Immature natural killer cell (primary cell): ENCODE results near the gene TADA2B. TPM values are rescaled to one million over a fixed set of nuclear protein-coding genes. Genes with fewer than 3 reads are reported as not detected.

ENCODE experiments used
- DNase-seq, 3 donors: peaks; one replicate each; pipeline ENCODE4 v3.0.0; 2022; ENCODE audit warnings: mixed read lengths in 1 of 3
- H3K27ac Mint-ChIP-seq, 6 donors: one replicate each; pipeline ENCODE4 v1.8.0; 2020; ENCODE audit warnings: mixed read lengths in 6 of 6, mild to moderate bottlenecking in 5 of 6, inconsistent platforms in 4 of 6, moderate library complexity in 3 of 6
- H3K27me3 Mint-ChIP-seq, 3 donors: one replicate each; pipeline ENCODE4 v1.8.0; 2020 to 2021; ENCODE audit warnings: low read depth in 3 of 3, mild to moderate bottlenecking in 3 of 3, mixed read lengths in 3 of 3, moderate library complexity in 3 of 3, inconsistent platforms in 1 of 3
- H3K36me3 Mint-ChIP-seq, 3 donors: one replicate each; pipeline ENCODE4 v1.8.0; 2020; ENCODE audit warnings: mixed read lengths in 3 of 3, inconsistent platforms in 2 of 3, mild to moderate bottlenecking in 2 of 3
- H3K4me1 Mint-ChIP-seq, 2 donors: one replicate each; pipeline ENCODE4 v1.8.0; 2020; ENCODE audit warnings: inconsistent platforms in 2 of 2, mild to moderate bottlenecking in 2 of 2, mixed read lengths in 2 of 2, moderate library complexity in 1 of 2
- H3K4me3 Mint-ChIP-seq, 5 donors: one replicate each; pipeline ENCODE4 v1.8.0; 2020; ENCODE audit warnings: mild to moderate bottlenecking in 5 of 5, mixed read lengths in 5 of 5, inconsistent platforms in 3 of 5, moderate library complexity in 3 of 5
- H3K9me3 Mint-ChIP-seq, 6 donors: one replicate each; pipeline ENCODE4 v1.8.0; 2020; ENCODE audit warnings: mild to moderate bottlenecking in 6 of 6, mixed read lengths in 6 of 6, inconsistent platforms in 4 of 6, moderate library complexity in 3 of 6
- polyA plus RNA-seq, 3 donors: library from polyadenylated mRNA; unstranded; fragments of 300-500 nt; fragmentation: Illumina TruSeq; gene quantifications; one replicate each; pipeline ENCODE4 v1.2.3, GENCODE V29; 2021

TADA2B gene
- polyA plus RNA-seq, 3 donors from 2014 or later = 2.1 to 3.9 (median 3.0) TPM

DNA sequence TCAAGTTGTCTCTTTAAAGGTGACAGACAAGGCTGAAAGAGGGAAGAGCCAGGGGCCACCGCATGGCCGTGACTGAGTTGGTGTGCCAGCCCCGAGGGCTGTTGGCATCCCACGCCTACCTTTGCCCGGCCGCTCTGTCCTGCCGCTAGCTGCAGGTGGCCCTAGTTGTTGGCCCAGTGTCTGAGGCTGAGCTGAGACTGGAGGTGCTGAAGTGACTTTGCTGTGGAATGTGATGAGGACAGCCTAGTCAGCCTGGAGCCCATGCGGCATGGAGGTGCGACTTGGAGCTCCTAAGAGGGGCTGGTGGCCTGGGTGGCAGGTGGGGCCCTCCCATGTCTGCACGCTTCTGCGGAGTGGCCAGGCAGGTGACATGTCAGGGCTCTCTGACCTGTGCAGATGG, 6.6 kb downstream of the TADA2B start:
- peaks cover 5 to 8% (median 6%) of the 10 kb centered on the region in 3 donors for H3K27me3 Mint-ChIP-seq
- peaks cover 55 to 62% of the 10 kb centered on the region in 2 donors for H3K4me1 Mint-ChIP-seq
- peaks cover 5 to 10% (median 8%) of the 10 kb centered on the region in 3 donors for H3K36me3 Mint-ChIP-seq
- no peak for DNase-seq
- H3K9me3 Mint-ChIP-seq = no peaks in the 10 kb centered on the region
- H3K4me3 Mint-ChIP-seq = no peak overlapping the region
- no peak overlapping the region for H3K27ac Mint-ChIP-seq

DNA sequence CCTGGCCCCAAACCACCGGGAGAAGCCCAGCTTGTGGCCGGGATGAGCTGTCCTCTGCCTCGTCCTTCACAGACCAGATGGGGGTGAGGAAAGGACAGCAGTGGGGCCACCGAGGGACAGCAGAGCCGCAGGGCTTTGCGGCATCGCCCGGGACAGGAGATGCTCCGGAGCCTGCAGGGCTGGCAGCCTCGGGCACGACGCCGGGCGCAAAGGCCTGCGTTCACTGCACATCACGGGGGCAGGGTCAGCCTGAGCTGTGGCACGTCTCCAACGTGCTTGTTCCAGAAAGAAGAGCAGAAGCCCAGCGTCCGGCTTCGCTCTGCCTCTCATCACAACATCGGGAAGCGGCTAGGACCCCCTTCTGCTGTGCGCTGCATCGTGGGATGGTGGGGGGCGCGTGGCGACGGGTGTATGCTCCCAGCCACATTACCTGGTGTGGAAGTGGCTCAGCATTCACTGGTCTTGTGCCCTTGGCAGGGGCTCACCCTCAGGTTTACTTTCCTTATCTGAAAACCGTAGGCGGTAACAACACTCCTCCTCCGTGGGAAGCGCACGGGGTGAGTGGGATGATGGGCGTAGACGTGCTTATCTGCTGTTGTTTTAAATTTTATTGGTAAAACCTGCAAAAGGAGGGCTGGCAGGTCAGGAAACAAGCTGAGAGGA, 7.4 kb downstream of the TADA2B start:
- DNase-seq = no peak
- Mint-ChIP-seq H3K27me3 (peaks cover 0 to 5% (median 5%) of the 10 kb centered on the region in 3 donors), H3K4me3 (no peak overlapping the region), H3K27ac (no peak overlapping the region), H3K4me1 (peaks cover 46 to 53% of the 10 kb centered on the region in 2 donors), H3K36me3 (peaks cover 5 to 12% (median 8%) of the 10 kb centered on the region in 3 donors), H3K9me3 (no peaks in the 10 kb centered on the region)

DNA sequence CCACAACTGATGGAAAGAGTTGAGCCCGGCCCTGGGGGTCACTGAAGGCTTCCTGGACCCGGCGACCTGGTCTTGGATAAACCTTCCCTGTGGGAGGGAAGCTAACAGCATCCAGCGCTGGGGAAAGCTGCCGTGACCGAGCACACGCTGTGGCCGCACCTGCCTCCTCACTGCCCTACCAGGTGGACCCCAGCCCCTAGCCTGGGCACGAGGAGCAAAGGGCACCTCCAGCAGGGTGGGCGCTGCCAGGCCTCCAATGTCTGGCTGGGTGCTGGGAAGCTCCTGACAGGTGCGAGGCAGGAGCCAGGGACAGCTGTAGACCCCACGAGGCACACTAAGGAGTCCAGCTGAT, 7.9 kb downstream of the TADA2B start:
- Mint-ChIP-seq H3K4me1 (peaks cover 41 to 48% of the 10 kb centered on the region in 2 donors), H3K27me3 (peaks cover 0 to 5% (median 5%) of the 10 kb centered on the region in 3 donors), H3K4me3 (no peak overlapping the region), H3K9me3 (no peaks in the 10 kb centered on the region), H3K36me3 (peaks cover 5 to 16% (median 8%) of the 10 kb centered on the region in 3 donors), H3K27ac (no peak overlapping the region)
- DNase-seq = no peak

DNA sequence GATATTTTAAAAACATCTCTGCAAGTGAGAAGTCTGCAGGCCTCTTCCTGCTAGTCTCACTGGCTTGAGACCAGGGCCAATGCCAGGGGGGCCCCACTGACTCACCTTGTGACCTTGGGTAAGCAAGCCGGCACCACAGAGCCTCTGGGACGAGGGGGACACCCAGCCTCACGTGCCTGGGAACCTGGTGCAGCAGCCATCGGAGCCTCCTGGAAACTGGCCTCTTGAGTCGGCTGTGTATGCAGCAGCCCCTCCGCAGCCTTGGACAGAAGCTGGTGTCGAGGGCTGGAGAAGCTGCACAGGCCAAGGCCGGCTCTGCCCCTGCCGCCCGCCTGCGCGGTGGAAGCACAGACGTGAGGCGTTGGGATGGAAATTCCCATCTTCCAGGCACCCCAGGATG, 8.7 kb downstream of the TADA2B start:
- Mint-ChIP-seq H3K4me1 (peaks cover 33 to 40% of the 10 kb centered on the region in 2 donors), H3K27ac (no peak overlapping the region), H3K9me3 (no peaks in the 10 kb centered on the region), H3K4me3 (no peak overlapping the region), H3K36me3 (peaks cover 5 to 21% (median 11%) of the 10 kb centered on the region in 3 donors), H3K27me3 (peaks cover 0 to 3% (median 3%) of the 10 kb centered on the region in 3 donors)
- DNase-seq = no peak

DNA sequence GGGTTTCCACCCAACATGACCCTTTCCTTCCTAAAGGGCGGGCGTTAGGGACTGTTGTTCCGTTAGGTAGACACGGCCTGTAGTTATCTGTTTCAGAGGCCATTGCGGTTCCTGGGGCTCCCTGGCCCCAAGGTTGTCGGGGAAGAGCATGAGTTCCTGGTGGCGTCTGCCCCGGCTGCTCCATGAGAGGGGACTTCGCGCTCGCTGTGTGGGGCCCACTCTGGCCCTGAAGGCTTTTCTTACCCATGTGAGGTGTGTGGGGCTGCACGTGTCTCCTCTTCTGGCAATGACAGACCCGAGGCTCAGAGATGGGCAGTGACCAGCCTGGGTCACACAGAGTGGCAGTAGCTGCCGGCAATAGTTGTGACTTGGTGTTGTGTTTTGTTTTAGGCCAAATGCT, 9.1 kb downstream of the TADA2B start:
- H3K36me3 Mint-ChIP-seq = peaks cover 5 to 21% (median 11%) of the 10 kb centered on the region in 3 donors
- H3K4me1 Mint-ChIP-seq = peaks cover 29 to 36% of the 10 kb centered on the region in 2 donors
- no peaks in the 10 kb centered on the region for H3K9me3 Mint-ChIP-seq
- DNase-seq = no peak
- H3K27me3 Mint-ChIP-seq = peaks cover 0 to 3% (median 3%) of the 10 kb centered on the region in 3 donors
- H3K4me3 Mint-ChIP-seq = no peak overlapping the region
- H3K27ac Mint-ChIP-seq = peak overlapping the region in 1 of 6 donors; percentile 1

DNA sequence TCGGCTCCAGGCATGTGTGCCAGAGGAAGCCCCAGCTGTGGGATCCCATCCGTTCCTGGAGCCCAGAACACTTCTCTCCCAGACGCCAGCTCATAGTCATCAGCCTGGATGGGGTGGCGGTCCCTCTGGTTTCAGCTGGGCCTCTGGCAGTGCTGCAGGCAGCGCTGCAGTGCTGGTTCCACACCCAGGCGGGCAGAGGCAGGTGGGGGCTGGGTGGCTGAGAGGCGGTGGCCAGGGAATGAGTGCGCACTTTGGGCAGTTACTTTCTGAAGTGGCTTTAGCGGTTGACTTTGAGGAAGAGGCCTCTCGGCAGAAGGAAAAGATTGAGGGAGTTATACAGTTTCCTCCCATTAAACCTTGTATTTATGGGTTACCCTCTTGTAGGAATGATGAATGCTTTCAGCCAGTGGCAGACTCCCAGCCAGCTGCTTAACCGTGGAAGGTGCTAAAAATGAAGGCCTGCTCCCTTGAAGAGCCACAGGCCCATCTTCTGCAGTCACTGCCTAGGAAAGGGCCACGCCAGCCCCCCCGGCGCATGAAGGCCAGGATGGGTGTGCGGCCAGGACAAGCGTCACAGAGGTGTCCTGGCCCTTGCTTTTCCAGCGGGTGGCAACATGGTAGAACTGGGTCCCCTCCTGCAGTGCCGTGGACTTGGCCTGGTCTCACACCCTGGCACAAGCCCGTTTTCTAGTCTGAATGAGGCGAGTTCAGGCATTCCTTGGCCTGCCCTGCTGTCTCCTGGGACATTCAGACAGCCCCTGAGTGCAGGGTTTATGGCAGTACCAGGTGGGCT, 9.9 kb downstream of the TADA2B start:
- no peaks in the 10 kb centered on the region for H3K9me3 Mint-ChIP-seq
- peaks cover 0 to 3% (median 3%) of the 10 kb centered on the region in 3 donors for H3K27me3 Mint-ChIP-seq
- H3K4me3 Mint-ChIP-seq = peak overlapping the region in 1 of 5 donors; percentile 39
- no peak overlapping the region for H3K27ac Mint-ChIP-seq
- DNase-seq = no peak
- peaks cover 24 to 29% of the 10 kb centered on the region in 2 donors for H3K4me1 Mint-ChIP-seq
- peaks cover 5 to 21% (median 11%) of the 10 kb centered on the region in 3 donors for H3K36me3 Mint-ChIP-seq

DNA sequence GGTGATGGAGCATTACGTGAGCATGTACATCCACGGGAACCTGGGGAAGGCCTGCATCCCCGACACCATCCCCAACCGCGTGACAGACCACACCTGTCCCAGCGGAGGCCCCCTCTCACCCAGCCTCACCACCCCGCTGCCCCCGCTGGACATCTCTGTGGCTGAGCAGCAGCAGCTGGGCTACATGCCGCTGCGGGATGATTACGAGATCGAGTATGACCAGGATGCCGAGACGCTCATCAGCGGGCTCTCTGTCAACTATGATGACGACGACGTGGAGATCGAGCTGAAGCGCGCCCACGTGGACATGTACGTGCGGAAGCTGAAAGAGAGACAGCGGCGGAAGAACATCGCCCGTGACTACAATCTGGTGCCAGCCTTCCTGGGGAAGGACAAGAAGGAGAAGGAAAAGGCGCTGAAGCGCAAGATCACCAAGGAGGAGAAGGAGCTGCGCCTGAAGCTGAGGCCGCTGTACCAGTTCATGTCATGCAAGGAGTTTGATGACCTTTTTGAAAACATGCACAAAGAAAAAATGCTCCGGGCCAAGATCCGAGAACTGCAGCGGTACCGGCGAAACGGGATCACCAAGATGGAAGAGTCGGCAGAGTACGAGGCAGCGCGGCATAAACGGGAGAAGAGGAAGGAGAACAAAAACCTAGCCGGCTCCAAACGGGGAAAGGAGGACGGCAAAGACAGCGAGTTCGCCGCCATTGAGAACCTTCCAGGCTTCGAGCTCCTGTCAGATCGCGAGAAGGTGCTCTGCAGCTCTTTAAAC, 11.1 kb downstream of the TADA2B start:
- H3K9me3 Mint-ChIP-seq = no peaks in the 10 kb centered on the region
- H3K4me3 Mint-ChIP-seq = no peak overlapping the region
- peak overlapping the region in 3 of 6 donors; percentile 21 to 39 (median 26) for H3K27ac Mint-ChIP-seq
- peaks cover 23% of the 10 kb centered on the region in 2 donors for H3K4me1 Mint-ChIP-seq
- no peak for DNase-seq
- peaks cover 0 to 3% (median 3%) of the 10 kb centered on the region in 3 donors for H3K27me3 Mint-ChIP-seq
- peaks cover 8 to 25% (median 11%) of the 10 kb centered on the region in 3 donors for H3K36me3 Mint-ChIP-seq

DNA sequence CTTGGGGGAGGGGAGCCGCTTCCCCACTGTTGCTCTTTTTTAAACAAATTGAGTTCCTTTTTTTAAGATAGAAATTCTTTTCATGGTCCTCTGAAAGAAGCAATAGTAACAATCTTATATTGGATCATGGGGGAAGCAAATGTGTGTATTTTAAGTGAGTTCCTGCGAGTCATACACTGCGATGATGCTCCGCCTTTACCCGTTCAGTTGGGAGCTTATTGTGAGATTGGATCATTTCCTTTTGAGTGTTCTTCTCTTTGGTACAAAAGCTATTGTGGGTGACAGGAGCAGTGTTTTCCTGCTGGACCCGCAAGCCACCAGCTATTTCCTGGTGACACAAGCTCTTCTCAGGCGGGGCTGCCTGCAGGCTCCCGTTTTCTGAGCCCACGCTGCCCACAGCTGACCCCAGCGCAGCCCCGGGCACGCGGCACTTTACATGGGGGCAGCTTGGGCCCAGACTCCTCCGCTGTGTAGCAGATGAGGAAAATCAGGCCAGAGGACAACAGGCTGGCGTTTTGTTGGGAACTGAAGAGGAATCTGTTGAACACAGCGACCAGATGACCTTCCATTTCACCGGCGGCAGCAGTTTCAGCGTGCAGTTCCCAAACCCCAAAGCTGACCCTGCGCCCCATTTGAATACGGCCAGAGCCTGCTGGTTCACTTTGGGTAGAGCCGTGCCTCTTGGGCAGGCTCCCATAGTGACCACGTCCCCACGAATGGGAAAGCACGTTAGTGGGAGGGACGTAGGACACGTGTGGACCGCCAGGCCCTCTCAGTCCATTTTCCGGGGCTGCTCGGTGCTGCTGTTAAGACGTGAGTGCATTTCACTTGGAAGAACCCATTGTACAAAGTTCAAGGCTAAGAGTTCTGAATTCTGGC, 12.2 kb downstream of the TADA2B start:
- H3K4me3 Mint-ChIP-seq = no peak overlapping the region
- H3K27me3 Mint-ChIP-seq = peaks cover 0 to 3% (median 3%) of the 10 kb centered on the region in 3 donors
- no peak for DNase-seq
- H3K27ac Mint-ChIP-seq = no peak overlapping the region
- H3K4me1 Mint-ChIP-seq = peaks cover 17 to 23% of the 10 kb centered on the region in 2 donors
- H3K36me3 Mint-ChIP-seq = peaks cover 8 to 27% (median 11%) of the 10 kb centered on the region in 3 donors
- no peaks in the 10 kb centered on the region for H3K9me3 Mint-ChIP-seq

DNA sequence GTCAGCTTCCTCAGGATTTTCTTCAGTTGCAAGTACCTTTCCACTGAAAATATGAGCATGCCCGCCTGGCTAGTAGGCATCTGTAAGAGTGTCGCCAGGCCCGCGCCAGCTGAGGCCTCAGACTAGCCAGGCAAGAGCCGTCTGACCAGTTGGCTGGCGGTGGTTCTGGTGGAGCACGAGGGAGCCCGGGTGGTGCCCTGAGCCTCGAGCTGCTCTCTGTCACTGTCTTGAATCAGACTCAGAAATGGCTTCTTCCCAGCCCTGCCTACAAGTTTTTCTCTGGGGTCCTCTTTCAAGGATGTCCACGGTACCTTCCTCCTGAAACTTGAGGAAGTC, 12.8 kb downstream of the TADA2B start:
- DNase-seq = no peak
- Mint-ChIP-seq H3K27me3 (peaks cover 0 to 3% (median 3%) of the 10 kb centered on the region in 3 donors), H3K4me1 (peaks cover 17 to 23% of the 10 kb centered on the region in 2 donors), H3K36me3 (peaks cover 8 to 33% (median 11%) of the 10 kb centered on the region in 3 donors), H3K9me3 (no peaks in the 10 kb centered on the region), H3K27ac (no peak overlapping the region), H3K4me3 (no peak overlapping the region)

DNA sequence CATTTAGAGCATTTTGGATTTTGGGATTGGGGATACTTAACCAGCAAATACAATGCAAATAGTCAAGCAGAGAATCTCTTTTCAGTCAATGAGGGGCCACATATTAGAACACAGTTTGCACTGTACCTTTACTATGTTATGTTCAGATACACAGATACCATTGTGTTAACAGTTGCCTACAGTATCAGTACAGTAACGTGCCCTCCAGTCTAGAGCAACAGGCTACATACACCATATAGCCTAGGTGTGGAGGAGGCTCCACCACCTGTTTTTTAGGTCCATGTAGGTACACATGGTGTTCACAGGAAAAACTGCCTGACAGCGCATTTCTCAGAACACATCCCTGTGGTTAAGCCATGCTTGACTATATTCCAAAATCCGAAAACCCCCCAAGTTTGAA, 15.6 kb downstream of the TADA2B start:
- H3K27me3 Mint-ChIP-seq = peaks cover 2 to 3% (median 3%) of the 10 kb centered on the region in 3 donors
- no peak for DNase-seq
- H3K27ac Mint-ChIP-seq = peak overlapping the region in 1 of 6 donors; percentile 54
- no peaks in the 10 kb centered on the region for H3K9me3 Mint-ChIP-seq
- peaks cover 3 to 13% of the 10 kb centered on the region in 2 donors for H3K4me1 Mint-ChIP-seq
- peaks cover 8 to 56% (median 16%) of the 10 kb centered on the region in 3 donors for H3K36me3 Mint-ChIP-seq
- H3K4me3 Mint-ChIP-seq = no peak overlapping the region

DNA sequence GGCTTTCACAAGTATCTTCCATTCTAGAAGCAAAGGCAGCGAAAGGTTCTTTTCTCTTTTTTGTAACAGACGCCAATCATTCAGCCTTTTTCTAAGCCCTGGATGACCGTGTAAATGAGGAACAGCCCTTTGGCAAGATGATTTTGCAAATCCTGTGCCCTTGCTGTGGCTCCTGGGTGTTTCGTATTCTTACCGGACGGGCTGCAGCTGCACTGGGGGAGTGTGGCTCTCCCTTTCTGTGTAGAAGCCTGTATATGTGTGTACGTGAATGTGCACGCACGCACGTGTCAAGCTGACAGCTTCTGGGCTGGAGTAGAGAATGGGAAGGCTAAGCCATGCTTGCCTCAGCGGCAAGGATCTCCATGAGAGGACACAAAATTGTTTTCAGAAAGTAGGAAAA, 16.5 kb downstream of the TADA2B start:
- DNase-seq = no peak
- peaks cover 5 to 11% of the 10 kb centered on the region in 2 donors for H3K4me1 Mint-ChIP-seq
- no peak overlapping the region for H3K27ac Mint-ChIP-seq
- no peaks in the 10 kb centered on the region for H3K9me3 Mint-ChIP-seq
- no peak overlapping the region for H3K4me3 Mint-ChIP-seq
- peaks cover 3 to 48% (median 8%) of the 10 kb centered on the region in 3 donors for H3K36me3 Mint-ChIP-seq
- peaks cover 0 to 2% (median 0%) of the 10 kb centered on the region in 3 donors for H3K27me3 Mint-ChIP-seq

DNA sequence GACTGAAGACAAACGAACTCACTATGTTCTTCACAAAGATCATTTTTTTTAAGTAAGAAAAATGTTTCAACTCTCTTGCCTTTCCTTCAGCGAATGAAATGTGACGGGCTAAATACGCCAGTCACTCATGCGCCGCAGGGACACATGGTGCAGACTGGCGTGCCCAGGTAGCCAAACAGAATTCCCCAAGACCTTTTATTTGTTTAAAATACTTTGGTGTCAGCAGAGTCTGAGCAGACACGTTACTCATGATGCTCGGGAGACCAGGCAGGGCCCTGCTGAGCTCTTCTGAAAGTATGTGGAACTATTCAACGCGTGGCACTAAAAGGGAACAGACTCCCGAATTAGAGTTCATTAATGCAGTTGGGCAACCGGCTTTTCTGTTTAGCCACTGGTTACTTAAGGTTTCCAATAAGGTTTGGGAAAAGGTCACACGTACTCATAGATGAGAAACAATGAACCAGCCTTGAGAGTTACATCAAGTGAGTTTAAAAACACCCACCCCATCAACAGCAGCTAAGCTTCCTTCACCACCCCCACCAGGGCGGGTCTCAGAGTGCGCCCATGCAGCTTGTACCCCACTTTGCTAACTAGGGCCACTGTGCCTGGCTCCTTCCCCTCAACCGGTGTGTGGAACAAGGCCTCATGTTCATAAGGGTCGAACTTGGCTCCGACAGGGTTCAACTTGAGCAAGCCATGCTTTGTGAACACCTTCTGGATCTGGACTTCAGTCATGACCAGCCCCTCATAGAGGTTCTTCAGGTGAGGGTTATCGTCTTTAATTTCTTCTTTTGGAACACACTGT, 17.4 kb downstream of the TADA2B start:
- no peak overlapping the region for H3K27ac Mint-ChIP-seq

More for the DNA sequence above, 17.4 kb downstream of the TADA2B start:
- DNase-seq = no peak
- Mint-ChIP-seq H3K4me1 (peaks cover 9 to 20% of the 10 kb centered on the region in 2 donors), H3K27me3 (peaks cover 0 to 2% (median 0%) of the 10 kb centered on the region in 3 donors), H3K36me3 (peaks cover 3 to 46% (median 8%) of the 10 kb centered on the region in 3 donors), H3K4me3 (no peak overlapping the region), H3K9me3 (no peaks in the 10 kb centered on the region)
